ENCODE measurements around the gene FLAD1. TPM values are rescaled to one million over a fixed set of nuclear protein-coding genes. Genes with fewer than 3 reads are reported as not detected.

Gene FLAD1
- 16.7 and 18.6 TPM in 2 replicates for total RNA-seq

GRCh38 chr1:154982897-154983648, at the start of gene FLAD1:
TSS of gene FLAD1 (plus strand) at chr1:154983344. CDS start at chr1:154983695, 351 bp downstream.

GRCh38 chr1:154936555-154937084, 46.5 kb upstream of the FLAD1 start, which contains the start of gene PMVK:
TSS of gene PMVK (minus strand) at chr1:154936719. CDS start at chr1:154936685, 34 bp downstream.

GRCh38 chr1:154955718-154956543, 27.2 kb upstream of the FLAD1 start, which contains the start of gene PBXIP1:
TSS of gene PBXIP1 (minus strand) at chr1:154956099. CDS start at chr1:154953721, 2,378 bp downstream.

GRCh38 chr1:154961207-154962155, 21.7 kb upstream of the FLAD1 start, which contains the start of gene PYGO2:
TSS of gene PYGO2 (minus strand) at chr1:154961782. CDS start at chr1:154961576, 206 bp downstream.

GRCh38 chr1:154970631-154971340, 12.4 kb upstream of the FLAD1 start, which contains the start of gene SHC1:
TSS of gene SHC1 (minus strand) at chr1:154970747. CDS start at chr1:154970526, 221 bp downstream.

GRCh38 chr1:154974102-154974807, 8.9 kb upstream of the FLAD1 start, which contains the start of gene CKS1B:
TSS of gene CKS1B (plus strand) at chr1:154974681. CDS start at chr1:154974746, 65 bp downstream.

GRCh38 chr1:154993572-154994268, 10.6 kb downstream of the FLAD1 start, which contains the start of gene LENEP:
TSS of gene LENEP (plus strand) at chr1:154993586. CDS start at chr1:154993608, 22 bp downstream.

GRCh38 chr1:155002464-155003226, 19.5 kb downstream of the FLAD1 start, which contains the start of gene ZBTB7B:
TSS of gene ZBTB7B (plus strand) at chr1:155002802. CDS start at chr1:155014661, 11,859 bp downstream.

GRCh38 chr1:155033524-155033923, 50.4 kb downstream of the FLAD1 start, which contains the start of the genes DCST1 and DCST2:
TSS of gene DCST1 (plus strand) at chr1:155033824. CDS start at chr1:155034037, 213 bp downstream.
TSS of gene DCST2 (minus strand) at chr1:155033781. CDS start at chr1:155033701, 80 bp downstream.

Other genes with a start within 250 kb of the FLAD1 start
- gene KCNN3, start 113.1 kb upstream of the FLAD1 start, total RNA-seq: 0.87 and 1.3 TPM in 2 replicates
- gene PMVK, start 46.6 kb upstream of the FLAD1 start, total RNA-seq: 9.2 and 11.3 TPM in 2 replicates
- gene PBXIP1, start 27.2 kb upstream of the FLAD1 start, total RNA-seq: 109 and 117 TPM in 2 replicates
- gene PYGO2, start 21.6 kb upstream of the FLAD1 start, total RNA-seq: 5.3 and 5.4 TPM in 2 replicates
- 253 and 300 TPM in 2 replicates for gene SHC1, start 12.6 kb upstream of the FLAD1 start, total RNA-seq
- gene CKS1B, start 8.7 kb upstream of the FLAD1 start, total RNA-seq: 29.0 and 31.8 TPM in 2 replicates
- gene LENEP, start 10.2 kb downstream of the FLAD1 start, total RNA-seq: 0.43 TPM in 1 of 2 replicates, not detected in the other
- gene ZBTB7B, start 19.5 kb downstream of the FLAD1 start, total RNA-seq: 7.0 and 9.8 TPM in 2 replicates
- gene DCST2, start 50.4 kb downstream of the FLAD1 start, total RNA-seq: 0.09 and 0.11 TPM in 2 replicates
- gene DCST1, start 50.5 kb downstream of the FLAD1 start, total RNA-seq: not detected in 2 replicates
- 97.1 and 129 TPM in 2 replicates for gene ADAM15, start 68.0 kb downstream of the FLAD1 start, total RNA-seq
- gene EFNA4, start 80.4 kb downstream of the FLAD1 start, total RNA-seq: 13.7 and 15.3 TPM in 2 replicates
- 1.4 and 2.1 TPM in 2 replicates for gene EFNA3, start 95.5 kb downstream of the FLAD1 start, total RNA-seq
- gene EFNA1, start 144.5 kb downstream of the FLAD1 start, total RNA-seq: 172 and 255 TPM in 2 replicates
- 56.8 and 66.1 TPM in 2 replicates for gene SLC50A1, start 152.5 kb downstream of the FLAD1 start, total RNA-seq
- gene DPM3, start 157.2 kb downstream of the FLAD1 start, total RNA-seq: 28.5 and 38.7 TPM in 2 replicates
- gene KRTCAP2, start 190.0 kb downstream of the FLAD1 start, total RNA-seq: 139 and 143 TPM in 2 replicates
- 1.1 and 1.3 TPM in 2 replicates for gene TRIM46, start 190.5 kb downstream of the FLAD1 start, total RNA-seq
- gene THBS3, start 224.6 kb downstream of the FLAD1 start, total RNA-seq: 12.6 and 13.2 TPM in 2 replicates
- 23.5 and 34.1 TPM in 2 replicates for gene MTX1, start 225.4 kb downstream of the FLAD1 start, total RNA-seq

All from dermis lymphatic vessel endothelial cell (primary cell).